DMS 273 (cell line): ENCODE measurements around the gene DSCAM.
A peak's percentile ranks its signal among the peaks of the same experiment; 100 is the strongest.
"Not testable (repeated sequence)": the region's sequence is repeated elsewhere in the genome, so short reads cannot be mapped to it uniquely, and the experiment has no call there.

ENCODE experiments used
- DNase-seq: peaks from one replicate; lab custom pipeline; 2025; ENCODE audit not compliant: unreplicated experiment; lab: John Stamatoyannopoulos, UW

Gene DSCAM

DNA sequence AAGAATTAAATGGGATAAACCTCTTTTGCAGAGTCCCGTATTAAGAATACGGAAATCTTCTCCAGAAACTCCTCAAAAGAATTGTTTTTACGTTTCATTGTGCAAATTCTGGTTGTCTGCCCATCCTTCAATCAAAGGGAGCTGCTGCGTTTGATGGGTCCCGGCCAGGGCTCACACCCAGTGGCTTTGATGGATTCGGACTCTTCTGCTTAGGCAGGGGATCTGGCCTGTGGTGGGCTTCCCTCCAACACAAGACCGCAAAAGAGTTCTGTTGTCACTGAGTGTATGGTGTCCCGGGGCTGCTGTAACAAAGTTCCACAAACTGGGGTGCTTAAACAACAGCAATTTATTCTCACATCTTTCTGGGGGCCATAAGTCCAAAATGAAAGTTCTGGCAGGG is 577.7 kb downstream of the DSCAM start:
- no peak for DNase-seq

GRCh38 chr21:40258456-40258855 is 588.5 kb downstream of the DSCAM start:
- not testable (repeated sequence) for DNase-seq

- no peak for DNase-seq
These were observed 589.6 kb downstream of the DSCAM start for GRCh38 chr21:40257342-40257741.

GRCh38 chr21:40255518-40256444 is 591.2 kb downstream of the DSCAM start:
- peak; percentile 18 for DNase-seq

DNA sequence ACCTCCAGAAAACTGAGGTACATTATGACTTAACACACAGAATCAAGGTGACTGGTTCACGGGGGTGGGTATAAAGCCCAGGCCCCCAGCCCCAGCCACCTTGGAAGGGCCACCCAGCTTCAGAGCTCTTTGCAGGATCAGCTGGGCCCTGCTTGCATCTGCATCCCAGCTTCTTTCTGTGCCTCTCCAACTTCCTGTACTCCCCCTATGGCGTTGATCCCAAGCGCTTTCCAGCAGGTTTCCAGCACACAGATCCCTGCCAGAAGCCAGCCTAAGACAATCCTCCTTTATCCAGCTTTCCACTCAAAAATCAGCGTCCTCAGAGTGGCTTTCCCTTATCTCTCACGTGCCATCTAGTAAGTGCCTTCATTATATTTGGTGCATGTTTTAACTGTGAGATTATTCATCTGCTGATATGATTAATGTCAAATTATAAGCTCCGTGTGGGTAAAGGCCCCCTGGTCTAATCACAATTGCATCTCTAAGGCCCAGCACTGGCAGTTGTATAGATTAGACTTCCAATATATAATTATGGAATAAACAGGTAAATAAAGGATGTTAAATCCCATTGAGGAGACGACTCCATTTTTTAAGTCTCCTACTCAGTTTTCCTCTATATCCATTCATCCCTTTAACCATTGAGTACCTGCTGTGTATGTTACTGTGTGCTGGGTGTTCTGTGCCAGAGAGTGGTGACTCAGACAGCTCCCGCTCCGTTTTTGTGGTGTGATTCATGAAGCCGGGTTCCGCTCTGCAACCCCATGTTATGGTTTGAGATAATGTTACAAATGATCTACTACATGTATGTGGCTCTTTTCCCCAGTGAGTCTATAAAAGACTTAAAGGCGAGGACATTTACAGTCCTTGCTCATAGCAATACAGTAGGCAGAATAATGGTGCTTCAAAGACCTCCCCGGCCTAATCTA is 592.2 kb downstream of the DSCAM start:
- DNase-seq: no peak

DNA sequence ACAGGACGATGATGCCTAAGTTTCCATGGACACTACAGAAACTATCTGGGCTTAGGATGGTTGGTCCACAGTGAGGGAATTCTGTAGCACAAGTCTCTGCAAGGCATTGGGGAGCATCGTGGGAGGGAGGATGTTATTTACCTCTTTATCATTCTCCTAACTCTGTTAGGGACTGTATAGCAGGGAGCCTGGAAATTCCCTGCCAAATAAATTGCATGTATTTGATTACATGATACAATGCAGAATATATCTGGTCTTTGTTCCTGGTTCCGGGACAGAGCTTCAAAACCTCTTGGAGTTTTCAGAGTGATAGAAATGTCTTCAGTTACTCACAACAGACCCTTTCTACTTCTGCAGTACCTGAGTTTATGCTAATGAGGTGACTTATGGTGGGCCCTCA is 593.8 kb downstream of the DSCAM start:
- no peak for DNase-seq

GRCh38 chr21:40250514-40251294 is 596.3 kb downstream of the DSCAM start:
- DNase-seq: no peak

- no peak for DNase-seq
These were observed 602.0 kb downstream of the DSCAM start for GRCh38 chr21:40244981-40245380.

DNA sequence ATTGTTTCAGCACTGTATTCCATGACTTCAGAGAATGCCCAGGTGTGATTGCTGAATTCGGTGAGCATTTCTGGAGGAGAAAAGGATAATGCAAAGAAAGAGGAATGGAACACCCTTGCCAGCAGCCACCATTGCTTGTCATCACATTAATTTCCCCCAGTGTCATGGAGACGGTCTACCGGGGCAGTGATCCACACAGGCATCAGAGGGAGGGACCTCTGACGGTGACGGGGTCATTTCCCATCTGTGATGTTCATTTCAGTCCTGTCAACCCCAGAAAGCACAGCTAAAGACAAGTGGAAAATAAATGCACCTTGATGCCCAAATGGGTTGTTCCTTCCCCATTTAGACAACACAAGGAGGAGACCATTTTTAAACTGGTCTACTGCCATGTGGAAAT is 603.3 kb downstream of the DSCAM start:
- DNase-seq: no peak

DNA sequence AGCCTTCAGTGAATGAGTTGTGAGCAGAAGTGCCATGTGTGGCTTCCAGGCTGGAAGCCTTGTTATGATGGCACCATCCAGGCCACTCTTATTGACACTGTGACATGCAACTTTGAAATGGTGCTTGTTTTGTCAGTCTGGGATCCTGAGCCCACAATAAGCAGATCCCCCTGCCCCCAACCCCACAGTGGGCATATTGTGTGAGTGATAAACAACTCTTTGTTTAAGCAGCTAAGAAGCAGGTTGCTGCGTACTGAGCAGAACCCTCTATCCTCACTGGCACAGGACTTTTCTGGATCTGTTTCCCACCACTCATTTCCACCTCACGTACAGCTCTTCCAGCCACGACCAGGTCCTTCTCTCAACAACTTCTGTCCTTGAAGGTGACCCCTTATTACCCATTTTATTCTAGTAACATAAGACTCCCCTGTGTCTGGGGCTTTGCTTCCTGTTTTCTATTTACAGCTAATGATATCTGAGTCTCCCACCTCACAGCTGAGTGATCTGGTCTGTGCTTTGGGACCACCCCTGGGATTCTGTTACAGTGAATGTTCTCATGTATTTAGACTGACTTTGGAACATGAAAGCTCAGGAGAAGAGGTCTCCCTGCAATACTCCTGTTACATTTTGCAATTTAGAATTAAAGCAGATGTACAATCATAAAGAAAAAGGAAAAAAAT is 604.2 kb downstream of the DSCAM start:
- DNase-seq: no peak

GRCh38 chr21:40235528-40235927 is 611.4 kb downstream of the DSCAM start:
- DNase-seq: no peak

DNA sequence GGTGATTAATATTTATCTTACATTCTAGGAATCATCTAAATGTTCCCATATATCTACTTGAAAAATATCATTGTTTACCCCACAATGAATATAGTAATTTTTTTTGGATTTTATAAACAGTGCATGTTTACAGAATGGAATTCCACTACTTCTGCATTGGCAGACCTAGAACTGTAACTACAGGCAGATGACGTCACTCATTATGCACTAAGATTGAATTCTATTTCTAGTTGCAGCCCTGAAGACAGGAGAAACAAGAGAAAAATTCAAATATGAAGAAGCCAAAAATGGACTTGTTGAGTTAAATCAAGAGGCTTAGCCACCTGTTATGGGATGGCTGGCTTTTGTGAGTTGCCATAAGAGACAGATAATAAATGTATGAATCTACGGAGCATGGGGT is 615.0 kb downstream of the DSCAM start:
- DNase-seq: no peak

- DNase-seq: no peak
These were observed 619.9 kb downstream of the DSCAM start for GRCh38 chr21:40227096-40227495.

DNA sequence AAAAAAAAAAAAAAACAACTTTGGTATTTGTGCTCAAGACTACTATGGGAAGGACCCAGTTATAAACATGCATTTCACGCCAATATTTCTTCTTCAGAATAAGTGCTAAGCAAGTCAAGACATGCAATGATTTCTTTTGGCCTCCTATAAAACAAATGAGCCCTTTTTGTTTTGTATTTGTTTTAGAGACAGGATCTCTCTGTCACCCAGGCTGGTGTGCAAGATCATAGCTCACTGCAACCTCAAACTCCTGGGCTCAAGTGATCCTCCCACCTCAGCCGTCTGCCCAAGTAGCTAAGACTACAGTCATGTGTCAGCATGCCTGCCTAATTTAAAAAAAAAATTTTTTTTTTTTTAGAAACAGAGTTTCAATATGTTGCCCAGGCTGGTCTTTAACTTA is 631.0 kb downstream of the DSCAM start:
- no peak for DNase-seq

DNA sequence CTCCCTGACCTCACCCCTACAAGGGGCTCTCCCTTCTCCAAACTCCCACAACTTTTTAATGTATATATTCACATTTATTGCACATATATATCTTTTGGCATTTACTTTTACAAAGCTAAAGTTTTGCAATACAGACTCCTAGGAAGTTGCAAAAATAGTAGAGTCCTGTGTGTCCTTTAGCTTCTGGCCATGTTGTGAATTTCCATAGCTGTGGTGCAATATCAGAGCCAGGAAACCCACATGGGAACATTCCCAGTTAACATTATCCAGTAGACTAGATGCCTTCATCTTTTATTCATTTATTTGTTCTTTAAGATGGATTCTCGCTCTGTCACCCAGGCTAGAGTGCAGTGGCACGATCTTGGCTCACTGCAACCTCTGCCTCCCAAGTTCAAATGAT is 636.7 kb downstream of the DSCAM start:
- DNase-seq: no peak

GRCh38 chr21:40208948-40209345 is 638.0 kb downstream of the DSCAM start:
- no peak for DNase-seq

- DNase-seq: no peak
These were observed 638.6 kb downstream of the DSCAM start for GRCh38 chr21:40208206-40208947.

GRCh38 chr21:40200946-40201345 is 646.0 kb downstream of the DSCAM start:
- DNase-seq: no peak

DNA sequence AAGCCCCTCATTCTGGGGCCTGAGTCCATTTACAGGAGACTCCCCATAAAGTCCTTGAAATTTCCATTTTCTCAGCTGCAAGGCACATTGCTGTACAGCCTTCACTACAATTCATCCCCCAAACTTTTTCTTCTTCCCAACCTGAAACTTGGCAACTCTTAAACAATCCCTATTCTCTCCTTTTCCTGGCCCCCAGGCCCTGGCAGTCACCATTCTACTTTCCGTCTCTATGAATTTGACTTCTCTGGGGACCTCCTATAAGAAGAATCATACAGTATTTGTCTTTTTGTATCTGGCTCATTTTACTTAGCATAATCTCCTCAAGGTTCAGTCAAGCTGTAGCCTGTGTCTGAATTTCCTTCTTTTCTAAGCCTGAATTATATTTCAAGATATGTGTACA is 646.8 kb downstream of the DSCAM start:
- DNase-seq: no peak
